GM12878 (cell line): ENCODE measurements around the gene BCKDK. TPM values are rescaled to one million over a fixed set of nuclear protein-coding genes. Genes with fewer than 3 reads are reported as not detected.

Experiments used
- ATAC-seq: fragments of 200-7000 bp; cut with Tn5 transposase; 3 replicates; pipeline ENCODE4 v1.9.1; 2020; ENCODE audit warnings: mild to moderate bottlenecking, moderate library complexity
- BruUV-seq: library from RNA; stranded (reverse); fragments of 400-500 nt; replicated peaks from 2 replicates; lab custom pipeline; 2021; lab: Mats Ljungman, UMichigan
- CTCF ChIA-PET: fragments of 300-600 bp; sonication (Branson Sonifier 250); formaldehyde crosslinking; extraction: SDS; loops from one replicate; lab custom pipeline; 2021; ENCODE audit warnings: inconsistent platforms; lab: Yijun Ruan, JAX
- POLR2A ChIA-PET: fragments of 350-600 bp; formaldehyde crosslinking; extraction: SDS; loops from one replicate; lab custom pipeline; 2021; ENCODE audit warnings: inconsistent platforms; lab: Charles Lee
- RAD21 ChIA-PET: fragments of 300-600 bp; sonication (Branson Sonifier 250); formaldehyde crosslinking; loops from one replicate; lab custom pipeline; 2023; ENCODE audit warnings: antibody characterized with exemption; ENCODE audit not compliant: unreplicated experiment; lab: Charles Lee
- SMC1A ChIA-PET: fragments of 300-600 bp; sonication (Branson Sonifier 250); formaldehyde crosslinking; loops from one replicate; lab custom pipeline; 2023; ENCODE audit not compliant: unreplicated experiment, uncharacterized antibody; lab: Charles Lee
- DNase-seq: peaks from one replicate; pipeline ENCODE4 v3.0.0-alpha.2; 2011; ENCODE audit warnings: low read depth, low spot score
- FAIRE-seq: peaks from 3 replicates; lab custom pipeline; 2011; peaks lifted over from hg19 to GRCh38; lab: Jason Lieb, UNC
- H2AFZ ChIP-seq: 2 replicates; pipeline ENCODE4 v1.6.0; 2011; ENCODE audit warnings: low read depth, low read length, control low read depth; ENCODE audit not compliant: control insufficient read depth
- H3K27ac ChIP-seq: 2 replicates; pipeline ENCODE4 v1.5.1; 2011; ENCODE audit warnings: control low read depth; ENCODE audit not compliant: control insufficient read depth, insufficient read depth
- H3K27me3 ChIP-seq, 2 experiments: replicated peaks in 1 of 2; 2 replicates each; pipeline versions ENCODE4 v1.6.0 to v1.6.1; 2011; ENCODE audit warnings: low read length in 1 of 2; ENCODE audit not compliant: control insufficient read depth in 2 of 2, insufficient read depth in 2 of 2
- H3K36me3 ChIP-seq, 2 experiments: 2 replicates each; pipeline ENCODE4 v1.5.1; 2011; ENCODE audit warnings: low read length in 1 of 2; ENCODE audit not compliant: control insufficient read depth in 2 of 2, insufficient read depth in 2 of 2
- H3K4me1 ChIP-seq: 2 replicates; pipeline ENCODE4 v1.6.1; 2011; ENCODE audit warnings: mild to moderate bottlenecking, low read length, moderate library complexity, mixed read lengths; ENCODE audit not compliant: control insufficient read depth, insufficient read depth
- H3K4me2 ChIP-seq: 2 replicates; pipeline ENCODE4 v1.6.0; 2011; ENCODE audit warnings: control low read depth; ENCODE audit not compliant: control insufficient read depth, insufficient read depth
- H3K4me3 ChIP-seq: fragments of 200-600 bp; sonication (generic); 2 replicates; pipeline ENCODE4 v1.5.1; 2016
- H3K79me2 ChIP-seq: 2 replicates; pipeline ENCODE4 v1.6.0; 2011; ENCODE audit warnings: low read length; ENCODE audit not compliant: control insufficient read depth, insufficient read depth
- H3K9ac ChIP-seq: 2 replicates; pipeline ENCODE4 v1.8.0; 2011; ENCODE audit warnings: low read length, control low read depth, mixed read lengths; ENCODE audit not compliant: control insufficient read depth, insufficient read depth
- H3K9me3 ChIP-seq: replicated peaks from 3 replicates; pipeline ENCODE4 v1.5.1; 2011; ENCODE audit warnings: mild to moderate bottlenecking, low read length; ENCODE audit not compliant: control insufficient read depth, insufficient read depth
- H4K20me1 ChIP-seq: 2 replicates; pipeline ENCODE4 v1.6.0; 2011; ENCODE audit not compliant: control insufficient read depth, insufficient read depth
- LARP7 ChIP-seq: fragments of 450-650 bp; IDR thresholded peaks from 2 replicates; pipeline ENCODE4 v1.6.1; 2017; ENCODE audit warnings: mild to moderate bottlenecking
- MXI1 ChIP-seq: fragments of 150-350 bp; IDR thresholded peaks from 2 replicates; pipeline ENCODE4 v1.6.1; 2011; ENCODE audit warnings: low read depth, mild to moderate bottlenecking, inconsistent platforms, low read length, improper control_type of control experiment
- NFYB ChIP-seq: IDR thresholded peaks from 2 replicates; pipeline ENCODE4 v1.6.1; 2011; ENCODE audit warnings: low read depth, mild to moderate bottlenecking, low read length, improper control_type of control experiment, moderate library complexity; ENCODE audit not compliant: insufficient read depth
- NR2C1 ChIP-seq: fragments of 450-650 bp; IDR thresholded peaks from 2 replicates; pipeline ENCODE4 v1.6.1; 2017; ENCODE audit warnings: antibody characterized with exemption, mild to moderate bottlenecking, moderate library complexity
- SIX5 ChIP-seq: IDR thresholded peaks from 2 replicates; pipeline ENCODE4 v1.6.1; 2011; ENCODE audit warnings: mild to moderate bottlenecking, low read depth, low read length, moderate library complexity; ENCODE audit not compliant: severe bottlenecking
- SMC3 ChIP-seq: IDR thresholded peaks from 2 replicates; pipeline ENCODE4 v1.6.1; 2011; ENCODE audit warnings: low read length, improper control_type of control experiment, borderline replicate concordance
- TARDBP ChIP-seq: IDR thresholded peaks from 2 replicates; pipeline ENCODE4 v1.6.1; 2016; ENCODE audit warnings: borderline replicate concordance
- WGBS: methylation state at CpG from one replicate; pipeline ENCODE4 v1.1.6; 2016; ENCODE audit warnings: low lambda C conversion rate; ENCODE audit not compliant: insufficient replicate concordance, insufficient coverage; ENCODE audit errors: missing lambda C conversion rate; 5-methylcytosine and 5-hydroxymethylcytosine counted together
- in situ Hi-C: fragments of 300-500 bp; cut with MboI; formaldehyde crosslinking; loops from 9 replicates; pipeline ENCODE4 v1.14.3; 2018; ENCODE audit warnings: mixed read lengths
- intact Hi-C: fragments of 100-400 bp; cut with micrococcal nuclease; formaldehyde crosslinking; loops from one replicate; pipeline ENCODE4 v1.14.2; 2022; ENCODE audit not compliant: unreplicated experiment
- polyA plus RNA-seq, 11 experiments: library from polyadenylated mRNA; depleted of rRNA in 4 of 11; unstranded in 6 of 11; stranded (reverse) in 5 of 11; fragments of >200 nt; fragmentation: Nextera tagmentation in 4 of 11; fragmentation: Illumina TruSeq in 1 of 11; extraction: Ambion mirVana in 4 of 11; extraction: Trizol in 1 of 11; gene quantifications; 1 replicate in 1 of 11; 2 replicates in 10 of 11; pipeline versions ENCODE4 v1.2.1 to v1.2.3, GENCODE V29; 2011 to 2016; ENCODE audit warnings: inconsistent platforms in 2 of 11, missing spikeins in 2 of 11, low read depth in 1 of 11
- total RNA-seq, 4 experiments: library from RNA; depleted of rRNA in 3 of 4; stranded (reverse); fragments of >200 nt in 3 of 4; fragmentation: Illumina TruSeq in 1 of 4; extraction: Trizol in 1 of 4; gene quantifications; 2 replicates each; pipeline versions ENCODE4 v1.2.1 to v1.2.3, GENCODE V29; 2013 to 2021
- TF ChIP-seq, protein P1 (sequence below), 3 experiments: IDR thresholded peaks in 2 of 3; conservative IDR thresholded peaks in 1 of 3; 2 replicates each; pipeline ENCODE4 v1.5.1; 2011; ENCODE audit warnings: low read depth in 3 of 3, low read length in 3 of 3, mild to moderate bottlenecking in 3 of 3, control low read depth in 2 of 3, moderate library complexity in 2 of 3, inconsistent platforms in 1 of 3, mixed read lengths in 1 of 3; ENCODE audit not compliant: control insufficient read depth in 2 of 3, insufficient read depth in 1 of 3; ENCODE audit errors: extremely low read depth in 1 of 3

Gene BCKDK
- total and polyA plus RNA-seq, 10 of the 15 experiments (the other 5 are each of a cell fraction or from before 2014, with no cell fraction given): 0.68 to 56.6 (median 32.8) TPM

- TF ChIP-seq, protein P1, sequence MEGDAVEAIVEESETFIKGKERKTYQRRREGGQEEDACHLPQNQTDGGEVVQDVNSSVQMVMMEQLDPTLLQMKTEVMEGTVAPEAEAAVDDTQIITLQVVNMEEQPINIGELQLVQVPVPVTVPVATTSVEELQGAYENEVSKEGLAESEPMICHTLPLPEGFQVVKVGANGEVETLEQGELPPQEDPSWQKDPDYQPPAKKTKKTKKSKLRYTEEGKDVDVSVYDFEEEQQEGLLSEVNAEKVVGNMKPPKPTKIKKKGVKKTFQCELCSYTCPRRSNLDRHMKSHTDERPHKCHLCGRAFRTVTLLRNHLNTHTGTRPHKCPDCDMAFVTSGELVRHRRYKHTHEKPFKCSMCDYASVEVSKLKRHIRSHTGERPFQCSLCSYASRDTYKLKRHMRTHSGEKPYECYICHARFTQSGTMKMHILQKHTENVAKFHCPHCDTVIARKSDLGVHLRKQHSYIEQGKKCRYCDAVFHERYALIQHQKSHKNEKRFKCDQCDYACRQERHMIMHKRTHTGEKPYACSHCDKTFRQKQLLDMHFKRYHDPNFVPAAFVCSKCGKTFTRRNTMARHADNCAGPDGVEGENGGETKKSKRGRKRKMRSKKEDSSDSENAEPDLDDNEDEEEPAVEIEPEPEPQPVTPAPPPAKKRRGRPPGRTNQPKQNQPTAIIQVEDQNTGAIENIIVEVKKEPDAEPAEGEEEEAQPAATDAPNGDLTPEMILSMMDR (IDR thresholded peaks at IDR 0.05 in 2 of 3, conservative IDR thresholded peaks at IDR 0.05 in 1 of 3; ENCODE audit: control insufficient read depth in 2 of 3, extremely low read depth in 1 of 3, insufficient read depth in 1 of 3, low read depth in 3 of 3, low read length in 3 of 3): no peak
- TF ChIP-seq MXI1 (no peak), SMC3 (no peak), NR2C1 (no peak)
- TF ChIP-seq, all 136 proteins: peak for 0
Measured at GRCh38 chr16:31063843-31064611, 44.2 kb upstream of the BCKDK start (continued).

DNA sequence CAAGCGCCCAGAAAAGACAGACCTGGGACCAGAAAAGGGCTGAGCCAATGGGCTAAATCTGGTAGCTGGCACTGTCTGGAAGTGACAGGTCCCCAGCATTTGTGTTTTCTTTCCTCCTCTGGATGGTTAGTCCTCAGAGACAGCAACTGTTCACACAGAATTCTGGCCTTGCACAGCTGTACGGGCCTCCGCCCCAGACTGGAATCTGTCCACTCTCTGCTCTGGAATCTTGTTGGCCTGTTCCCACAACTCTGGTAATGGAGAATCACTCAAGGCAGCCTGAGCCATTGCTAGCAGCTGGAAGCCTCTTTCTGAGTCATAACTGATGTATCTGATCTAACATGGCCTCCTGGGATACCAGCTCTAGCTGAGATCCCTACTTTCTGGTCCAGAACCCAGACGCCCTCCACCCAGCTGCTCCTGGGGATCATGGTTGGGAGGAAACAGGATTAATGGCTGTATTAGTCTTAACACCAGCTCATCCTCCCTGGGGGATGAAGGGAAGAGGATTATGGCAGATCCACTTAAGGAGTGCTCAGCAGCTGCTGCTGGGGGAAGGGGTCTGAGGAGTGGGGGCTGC is 43.2 kb upstream of the BCKDK start:
- Histone ChIP-seq H3K4me1 (no peaks in the 10 kb centered on the region), H3K4me3 (no peak overlapping the region), H3K9ac (no peak overlapping the region), H3K79me2 (peaks cover 13% of the 10 kb centered on the region), H3K27me3 (no peaks in the 10 kb centered on the region), H2AFZ (no peak overlapping the region)
- DNase-seq: no peak
- no peak for FAIRE-seq
- in situ Hi-C loops: no loop called here
- RAD21 ChIA-PET: no interaction called here
- ATAC-seq: no peak
- CTCF ChIA-PET: no interaction called here
- BruUV-seq: no TSS peak
- intact Hi-C loops: no loop called here
- SMC1A ChIA-PET: no interaction called here
- 82% methylated on average over 4 of the region's 4 CpGs for WGBS
- TF ChIP-seq SIX5 (no peak), LARP7 (no peak), NFYB (0 out of 2 replicates have a peak, but pooled peaks have one; percentile 10), TARDBP (no peak)
- TF ChIP-seq, all 136 proteins: peak for 1
- Histone ChIP-seq H3K4me2 (no peak overlapping the region), H4K20me1 (no peaks in the 10 kb centered on the region), H3K9me3 (no peaks in the 10 kb centered on the region), H3K36me3 (peaks cover 11 to 23% of the 10 kb centered on the region in 2 experiments), H3K27ac (no peak overlapping the region)
- POLR2A ChIA-PET: interaction anchor here (0.6 to 1.3 kb wide), 2 partner anchors 9 to 15 kb away, joined by 3 to 4 read pairs; partner anchors contain the start of genes ZNF646 and ZNF668
